Activated CD4-positive, alpha-beta T cell treated with anti-CD3 and anti-CD28 coated beads for 1 hour (primary cell): ENCODE data around the gene WDR74.
"Not testable (repeated sequence)": the region's sequence is repeated elsewhere in the genome, so short reads cannot be mapped to it uniquely, and the experiment has no call there.

Experiments
- DNase-seq: peaks from one replicate; pipeline ENCODE4 v3.0.0-alpha.2; 2020

Gene WDR74

DNA sequence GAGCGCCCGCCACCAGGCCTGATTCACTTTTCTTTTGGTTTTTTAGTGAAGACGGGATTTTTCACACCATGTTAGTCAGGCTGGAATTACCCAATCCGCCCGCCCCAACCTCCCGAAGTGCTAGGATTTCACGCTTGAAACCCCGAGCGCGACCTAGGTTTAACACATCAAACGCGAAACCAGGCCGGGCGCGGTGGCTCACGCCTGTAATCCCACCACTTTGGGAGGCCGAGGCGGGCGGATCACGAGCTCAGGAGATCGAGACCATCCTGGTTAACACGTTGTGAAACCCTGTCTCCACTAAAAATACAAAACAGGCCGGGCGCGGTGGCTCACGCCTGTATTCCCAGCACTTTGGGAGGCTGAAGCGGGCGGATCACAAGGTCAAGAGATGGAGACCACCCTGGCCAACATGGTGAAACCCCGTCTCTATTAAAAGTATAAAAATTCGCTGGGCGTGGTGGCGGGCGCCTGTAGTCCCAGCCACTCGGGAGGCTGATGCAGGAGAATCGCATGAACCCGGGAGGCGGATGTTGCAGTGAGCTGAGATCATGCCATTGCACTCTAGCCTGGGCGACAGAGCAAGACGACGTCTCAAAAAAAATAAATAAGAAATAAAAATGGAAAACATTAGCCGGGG lies 1.5 kb upstream of the WDR74 start:
- DNase-seq, result peak; percentile 65

DNA sequence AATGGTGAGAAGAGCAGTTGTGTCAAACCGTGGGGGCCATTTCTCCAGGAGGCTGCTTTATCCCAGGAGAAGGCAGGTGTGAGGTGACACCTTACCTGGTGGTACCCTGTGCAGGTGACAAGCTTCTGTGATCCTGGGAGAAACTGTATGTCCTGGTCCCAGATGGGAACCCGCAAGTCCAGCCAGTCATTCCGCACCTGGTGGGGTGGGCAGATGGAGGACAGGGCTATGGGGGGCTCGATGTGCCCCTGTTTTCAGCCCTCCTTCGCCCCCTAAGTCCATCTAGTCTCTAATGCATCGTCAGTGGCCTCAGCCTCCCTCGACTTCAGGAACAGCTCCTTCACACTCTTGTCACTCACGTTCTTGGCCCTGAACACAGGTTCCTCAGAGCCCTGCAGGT lies 4.1 kb downstream of the WDR74 start:
- DNase-seq, result no peak

DNA sequence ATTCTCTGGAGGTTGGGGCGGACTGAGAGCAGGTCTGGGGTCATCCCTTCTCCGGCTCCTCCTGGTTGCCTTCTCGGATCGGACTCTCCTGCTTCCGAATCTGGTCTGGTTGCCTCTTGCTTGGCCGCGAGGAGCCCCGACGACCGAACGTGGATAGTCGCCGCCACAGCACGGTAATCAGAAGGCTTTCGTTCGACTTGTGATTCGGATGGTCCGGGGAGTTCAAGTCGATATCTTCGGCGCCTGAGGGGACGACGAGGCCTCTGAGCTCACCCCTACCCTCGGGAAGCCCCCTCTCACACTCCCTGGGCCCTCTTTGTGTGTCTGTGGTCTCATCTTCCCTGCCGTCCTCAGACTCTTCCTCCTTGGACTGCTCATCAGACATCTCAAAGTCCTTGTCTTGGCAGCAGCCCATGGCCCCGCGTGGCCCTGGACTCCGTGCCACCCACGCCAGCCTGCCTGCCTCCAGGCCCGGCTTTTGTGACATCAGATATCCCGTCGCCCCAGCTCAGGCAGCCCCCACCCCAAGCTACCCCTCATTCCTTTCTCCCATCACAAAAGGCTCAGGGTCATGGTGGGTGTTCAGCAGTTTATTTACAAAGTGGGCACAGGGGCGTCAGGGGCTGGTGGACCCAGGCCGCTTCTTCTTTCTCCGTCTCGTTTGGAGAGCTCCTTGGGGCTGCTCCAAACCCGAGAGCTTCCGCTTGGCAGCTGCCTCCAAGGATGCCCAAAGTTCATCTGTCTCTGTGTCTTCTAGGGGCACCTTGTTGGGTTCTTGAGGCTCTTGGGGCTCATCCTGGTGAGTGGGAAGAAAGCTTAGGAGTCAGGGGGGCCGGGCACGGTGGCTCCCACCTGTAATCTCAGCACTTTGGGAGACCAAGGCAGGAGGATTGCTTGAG lies 6.8 kb downstream of the WDR74 start, which contains the start of gene TEX54:
TSS of gene TEX54 (minus strand) at position 506 of the 899 bp plus-strand sequence.
- no peak for DNase-seq

DNA sequence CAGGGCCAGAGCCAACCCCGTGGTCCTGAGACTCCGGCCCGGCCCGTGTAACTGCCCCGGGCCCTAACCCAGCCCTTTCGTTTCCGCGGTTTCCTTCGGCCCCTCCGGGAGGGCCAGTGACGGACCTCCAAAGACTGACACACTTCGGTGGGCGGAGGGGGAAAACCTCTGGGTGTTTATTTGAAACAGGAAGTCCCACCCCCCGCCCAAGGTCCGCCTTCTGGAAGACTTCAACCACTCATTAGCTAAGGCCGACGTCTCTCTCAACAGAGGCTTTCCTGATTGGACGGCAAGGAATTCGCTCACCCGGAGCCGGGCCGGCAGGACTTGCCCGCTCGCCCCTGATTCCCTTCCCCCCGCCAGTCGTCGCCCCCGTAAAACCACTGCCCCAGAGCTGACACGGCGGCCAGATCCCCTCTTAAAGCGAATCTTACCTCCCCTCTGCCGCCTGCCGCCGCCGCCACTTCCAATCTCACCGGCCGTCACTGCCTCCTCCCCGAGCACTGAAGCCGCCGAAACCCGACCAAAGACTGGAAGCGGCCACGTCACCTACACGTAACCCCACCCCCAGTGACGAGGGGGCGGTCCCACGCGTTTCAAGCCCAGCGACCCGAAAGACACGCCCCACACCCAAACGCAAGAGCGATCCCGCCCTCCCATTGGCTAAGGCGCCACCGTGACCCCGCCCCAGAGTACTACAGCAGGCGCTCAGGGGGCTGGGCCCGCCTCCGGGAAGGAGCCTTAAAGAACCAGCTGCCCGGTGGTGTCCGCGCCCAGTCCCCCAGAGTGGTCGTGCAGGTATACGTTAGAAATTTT lies 7.7 kb downstream of the WDR74 start, which contains the start of gene STX5:
TSS of gene STX5 (minus strand) at position 532 of the 816 bp plus-strand sequence. CDS start 808 bp downstream, outside the sequence.
- peak; percentile 99 for DNase-seq

DNA sequence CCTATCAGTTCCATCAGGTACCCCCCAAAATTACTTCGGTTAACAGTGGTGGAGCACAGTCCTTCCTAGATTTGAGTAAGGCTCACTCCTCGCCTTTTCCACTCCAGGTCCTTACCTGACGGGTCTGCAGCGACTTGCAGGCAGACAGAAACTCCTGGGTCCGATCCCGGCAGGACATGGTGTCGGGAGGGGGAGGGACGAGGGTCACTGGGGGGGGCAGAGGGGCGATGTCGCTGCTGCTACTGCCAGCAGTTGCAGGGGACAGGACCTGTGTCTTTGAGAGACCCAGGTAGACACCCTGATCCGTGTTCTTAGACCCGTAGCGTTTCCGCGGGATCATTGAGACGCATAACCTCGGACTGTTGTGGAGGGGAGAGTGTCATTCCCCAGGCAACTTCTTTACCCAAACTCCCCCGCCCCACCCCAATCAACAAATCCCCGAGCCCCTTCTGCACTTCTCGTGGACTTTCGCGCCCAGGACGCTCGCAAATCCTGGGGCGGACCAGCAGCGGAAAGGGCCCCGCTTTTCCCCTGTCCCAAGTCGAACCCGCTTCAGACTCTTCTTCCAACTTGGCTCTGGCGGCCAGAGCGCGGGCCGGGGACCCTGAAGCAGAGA lies 8.4 kb downstream of the WDR74 start:
- no peak for DNase-seq

DNA sequence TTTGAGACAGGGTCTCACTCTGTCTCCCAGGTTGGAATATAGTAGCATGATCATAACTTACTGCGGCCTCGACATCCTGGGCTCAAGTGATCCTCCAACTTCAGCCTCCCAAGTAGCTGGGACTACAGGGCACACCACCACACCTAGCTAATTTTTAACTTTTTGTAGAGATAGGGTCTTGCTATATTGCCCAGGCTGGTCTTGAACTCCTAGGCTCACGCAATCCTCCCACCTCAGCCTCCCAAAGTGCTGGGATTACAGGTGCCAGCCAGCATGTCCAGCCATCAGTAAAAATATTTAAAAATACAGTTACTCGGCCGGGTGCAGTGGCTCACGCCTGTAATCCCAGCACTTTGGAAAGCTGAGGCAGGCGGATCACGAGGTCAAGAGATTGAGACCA lies 11.3 kb downstream of the WDR74 start:
- not testable (repeated sequence) for DNase-seq

DNA sequence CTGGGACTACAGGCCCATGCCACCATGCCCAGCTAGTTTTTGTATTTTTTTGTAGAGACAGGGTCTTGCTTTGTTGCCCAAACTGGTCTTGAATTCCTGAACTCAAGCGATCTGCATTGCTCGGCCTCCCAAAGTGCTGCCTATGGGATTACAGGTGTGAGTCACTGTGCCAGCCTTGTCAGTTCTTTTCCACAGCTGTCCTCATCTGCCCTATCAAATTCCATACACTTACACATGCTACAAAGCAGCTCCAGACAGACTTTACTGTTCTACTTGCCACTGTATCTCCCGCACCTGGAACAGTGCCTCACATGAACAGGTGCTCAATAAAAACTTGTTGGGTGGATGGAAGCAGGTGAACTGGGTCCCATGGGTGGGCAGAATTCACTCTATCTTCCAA lies 15.7 kb downstream of the WDR74 start:
- no peak for DNase-seq

GRCh38 chr11:62817129-62817528 lies 22.3 kb downstream of the WDR74 start:
- no peak for DNase-seq

DNA sequence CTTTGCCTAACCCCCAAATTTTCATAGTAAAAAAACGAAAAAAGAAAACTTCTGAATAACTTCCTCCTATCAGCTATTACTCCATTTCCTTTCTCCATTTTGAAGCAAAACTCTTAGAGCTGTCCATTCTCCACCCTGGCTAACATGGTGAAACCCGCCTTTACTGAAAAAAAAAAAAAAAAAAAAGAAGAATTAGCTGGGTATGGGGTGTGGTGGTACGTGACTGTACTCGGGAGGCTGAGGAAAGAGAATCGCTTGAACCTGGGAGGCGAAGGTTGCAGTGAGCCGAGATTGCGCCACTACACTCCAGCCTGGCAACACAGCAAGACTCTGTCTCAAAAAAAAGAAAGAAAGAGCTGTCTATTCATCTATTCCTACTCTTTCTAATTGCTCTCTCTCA lies 22.8 kb downstream of the WDR74 start:
- DNase-seq, result no peak

- no peak for DNase-seq
Observed at GRCh38 chr11:62811659-62812058, 27.7 kb downstream of the WDR74 start.

- no peak for DNase-seq
Observed at GRCh38 chr11:62810748-62811147, 28.6 kb downstream of the WDR74 start.

- DNase-seq, result no peak
Observed at GRCh38 chr11:62806611-62807121, 32.7 kb downstream of the WDR74 start.

DNA sequence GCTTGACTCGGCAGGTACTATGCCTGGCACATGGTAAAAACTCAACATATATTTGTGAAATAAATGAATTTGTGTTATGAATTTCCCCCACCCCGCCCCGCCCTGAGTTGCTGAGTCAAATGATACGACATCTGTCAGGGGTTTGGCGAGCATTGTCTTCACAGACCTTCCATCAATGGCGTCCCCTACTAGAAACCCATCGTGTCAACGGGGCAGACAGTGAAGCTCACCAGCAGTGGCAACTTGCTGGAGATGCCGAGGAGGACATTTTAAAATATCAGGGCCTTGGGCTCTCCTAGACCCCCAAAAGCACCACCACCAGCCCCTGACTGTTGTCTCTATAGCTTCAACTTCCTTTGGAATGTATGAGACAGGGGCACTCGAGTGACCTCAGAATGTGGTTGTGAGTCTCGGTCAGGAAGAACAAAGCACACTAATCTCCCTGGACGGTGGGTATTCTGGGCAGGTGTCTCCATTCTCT lies 33.4 kb downstream of the WDR74 start:
- no peak for DNase-seq

DNA sequence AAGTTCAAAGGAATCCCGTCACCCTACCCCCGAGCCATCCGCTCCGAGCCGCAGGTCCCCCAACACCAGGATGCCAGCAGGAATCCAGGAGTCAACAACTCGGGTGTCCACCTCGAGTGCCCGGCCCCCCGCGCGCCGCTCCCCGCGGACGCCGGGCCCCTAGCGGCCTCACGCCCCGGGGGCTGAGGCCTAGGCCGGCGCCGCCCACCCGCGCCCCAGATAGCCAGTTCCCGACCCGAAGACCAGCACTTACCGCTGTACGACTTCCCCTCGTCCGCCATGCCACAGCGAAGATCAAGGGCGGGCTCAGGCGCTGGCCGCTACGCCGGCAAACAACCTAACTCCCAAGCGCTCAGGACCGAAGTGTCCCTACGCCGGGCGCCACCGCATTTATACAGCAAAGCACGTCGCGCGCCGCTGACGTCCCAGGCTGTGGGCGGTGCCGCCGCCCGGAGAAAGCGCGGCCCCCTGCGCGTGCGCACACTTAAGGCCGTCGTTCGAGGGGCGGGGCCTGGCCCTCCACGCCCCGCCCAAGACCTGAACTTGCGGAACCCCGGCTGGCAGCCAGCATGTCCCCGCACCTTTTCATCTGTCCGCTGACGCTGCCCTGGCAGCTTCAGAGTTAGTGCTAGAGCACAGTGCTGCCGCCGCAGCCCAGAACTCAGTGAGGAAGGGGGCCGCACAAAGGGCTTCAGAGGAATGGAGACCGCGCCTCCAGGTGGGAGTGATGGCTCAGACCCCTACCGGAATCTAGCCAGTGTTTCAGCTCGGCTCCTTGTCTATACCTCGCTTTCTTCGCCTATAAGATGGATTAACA lies 34.1 kb downstream of the WDR74 start, which contains the start of gene NXF1:
TSS of gene NXF1 (minus strand) at position 365 of the 817 bp plus-strand sequence. CDS start at position 281, 84 bp downstream.
- peak; percentile 96 for DNase-seq

DNA sequence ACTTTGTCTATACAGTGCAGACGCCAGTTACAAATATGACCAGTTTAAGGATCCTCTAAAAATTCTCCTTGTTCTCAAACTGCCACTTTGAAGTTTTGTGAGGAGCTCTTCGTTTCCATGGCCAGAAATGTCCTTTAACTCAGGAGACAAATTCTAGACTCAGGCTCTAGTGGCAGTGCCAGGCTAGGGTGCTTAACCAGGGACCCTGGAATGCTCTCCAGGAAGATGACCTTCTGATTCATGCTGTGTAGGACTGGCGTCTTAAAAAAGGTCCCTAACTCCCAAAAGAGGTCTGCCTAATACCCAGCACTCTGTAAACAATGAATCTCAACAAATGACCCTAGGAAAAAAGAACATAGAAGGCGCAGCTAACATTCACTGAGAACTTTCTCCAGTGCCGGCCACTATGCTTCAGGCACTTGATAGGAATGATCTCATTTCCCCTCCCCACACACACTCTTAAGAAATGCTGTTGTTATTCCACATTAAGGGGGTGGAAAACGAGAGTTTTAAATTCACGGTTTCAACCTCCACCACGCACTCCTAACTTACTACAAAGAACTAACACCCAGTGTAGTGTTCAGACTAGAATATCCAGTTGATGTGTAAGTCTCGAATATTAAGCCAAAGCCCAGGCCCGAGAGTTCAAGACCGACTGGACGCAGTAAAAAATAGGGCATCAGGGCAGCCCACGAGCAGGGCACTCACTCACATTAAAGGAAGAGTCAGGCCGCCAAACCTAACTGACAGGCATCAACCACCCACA lies 34.9 kb downstream of the WDR74 start:
- no peak for DNase-seq

DNA sequence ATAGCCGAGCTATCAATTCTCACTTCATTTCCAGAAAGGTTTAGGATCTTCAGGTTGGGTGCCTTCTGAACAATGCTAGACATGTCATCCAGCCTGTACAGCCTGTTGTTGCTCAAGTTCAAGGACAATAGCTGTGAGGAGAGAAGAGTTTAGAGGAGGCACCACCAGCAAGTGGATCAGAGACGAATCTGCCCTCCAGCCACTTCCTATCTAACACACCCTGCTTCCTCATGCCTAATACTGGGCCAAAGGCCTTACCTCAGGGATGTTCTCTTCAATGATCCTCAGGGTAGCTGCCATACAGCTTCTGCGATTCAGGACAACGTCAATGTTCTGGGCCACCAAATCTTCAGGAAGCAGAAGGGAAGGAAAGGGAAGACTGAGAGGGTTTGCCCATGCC lies 38.3 kb downstream of the WDR74 start:
- DNase-seq, result no peak

- no peak for DNase-seq
Observed at GRCh38 chr11:62799486-62799885, 39.9 kb downstream of the WDR74 start.

GRCh38 chr11:62796281-62796680 lies 43.1 kb downstream of the WDR74 start:
- DNase-seq, result no peak

- DNase-seq, result no peak
Observed at GRCh38 chr11:62794201-62794775, 45.1 kb downstream of the WDR74 start.

GRCh38 chr11:62792202-62792575 lies 47.2 kb downstream of the WDR74 start:
- no peak for DNase-seq
